Measurements from ENCODE around the gene ZNF511. TPM values are rescaled to one million over a fixed set of nuclear protein-coding genes. Genes with fewer than 3 reads are reported as not detected.

ZNF511 gene
- total RNA-seq, 2 donors from 2014 or later: 34.3 to 44.6 TPM

DNA sequence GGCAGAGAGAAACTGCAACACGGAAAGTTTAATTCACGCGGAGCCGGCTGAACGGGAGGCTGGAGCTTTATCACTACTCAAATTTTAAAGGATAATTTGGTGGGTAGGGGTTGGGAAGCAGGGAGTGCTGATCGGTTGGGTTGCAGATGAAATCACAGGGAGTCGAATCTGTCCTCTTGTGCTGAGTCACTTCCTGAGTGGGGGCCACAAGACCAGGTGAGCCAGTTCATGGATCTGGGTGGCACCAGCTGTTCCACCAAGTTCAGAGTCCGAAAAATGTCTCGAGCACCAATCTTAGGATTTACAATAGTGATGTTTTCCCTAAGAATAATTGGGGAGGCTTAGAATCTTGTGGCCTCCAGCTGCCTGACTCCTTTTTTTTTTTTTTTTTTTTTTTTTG lies 34.8 kb downstream of the ZNF511 start:
- no peak for ATAC-seq
- intact Hi-C loops (cut with DNase I): no loop called here

DNA sequence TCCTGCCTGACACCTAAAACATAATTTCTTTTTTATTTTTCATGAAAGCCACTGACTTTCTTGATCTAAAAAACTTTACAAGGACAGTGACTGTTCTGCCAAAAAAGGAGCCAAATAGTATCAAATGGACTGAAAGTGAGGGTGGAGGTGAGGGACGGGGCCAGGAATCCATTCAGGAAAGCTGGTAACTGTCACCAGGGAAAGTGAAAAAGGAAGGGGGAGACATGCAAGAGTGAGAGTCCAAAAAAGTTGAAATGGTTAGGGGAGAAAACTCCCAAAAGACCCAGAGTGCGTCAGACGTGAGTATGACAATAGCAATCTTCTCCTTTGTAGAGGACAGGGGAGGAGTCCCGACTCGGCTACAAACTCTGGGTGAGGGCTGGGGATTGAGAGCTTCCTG lies 35.5 kb downstream of the ZNF511 start:
- intact Hi-C loops (cut with DNase I): no loop called here
- DNase-seq: no peak

More for the DNA sequence above, 34.8 kb downstream of the ZNF511 start:
- no peak for DNase-seq

DNA sequence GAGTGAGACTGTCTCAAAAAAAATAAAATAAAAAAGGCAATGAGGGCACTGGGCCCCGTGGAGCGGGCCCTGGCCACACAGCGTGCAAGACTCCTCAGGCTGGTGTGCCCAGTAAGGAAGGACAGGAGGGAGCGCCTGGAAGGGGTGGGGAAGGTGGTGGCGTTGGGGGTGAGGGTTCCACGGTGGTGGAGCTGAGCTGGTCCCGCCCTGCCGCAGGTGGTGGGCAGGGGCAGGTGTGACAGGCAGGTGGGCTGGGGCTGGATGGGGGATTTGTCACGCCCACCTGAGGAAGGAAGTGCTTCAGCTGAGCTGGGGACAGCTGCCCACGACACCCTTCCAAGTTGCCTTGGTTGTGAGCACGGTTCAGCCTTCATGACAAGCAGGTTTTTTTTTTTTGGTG lies 37.7 kb downstream of the ZNF511 start:
- DNase-seq (no peak), ATAC-seq (no peak)
- intact Hi-C loops (cut with DNase I): no loop called here

More for the DNA sequence above, 35.5 kb downstream of the ZNF511 start:
- ATAC-seq: no peak

DNA sequence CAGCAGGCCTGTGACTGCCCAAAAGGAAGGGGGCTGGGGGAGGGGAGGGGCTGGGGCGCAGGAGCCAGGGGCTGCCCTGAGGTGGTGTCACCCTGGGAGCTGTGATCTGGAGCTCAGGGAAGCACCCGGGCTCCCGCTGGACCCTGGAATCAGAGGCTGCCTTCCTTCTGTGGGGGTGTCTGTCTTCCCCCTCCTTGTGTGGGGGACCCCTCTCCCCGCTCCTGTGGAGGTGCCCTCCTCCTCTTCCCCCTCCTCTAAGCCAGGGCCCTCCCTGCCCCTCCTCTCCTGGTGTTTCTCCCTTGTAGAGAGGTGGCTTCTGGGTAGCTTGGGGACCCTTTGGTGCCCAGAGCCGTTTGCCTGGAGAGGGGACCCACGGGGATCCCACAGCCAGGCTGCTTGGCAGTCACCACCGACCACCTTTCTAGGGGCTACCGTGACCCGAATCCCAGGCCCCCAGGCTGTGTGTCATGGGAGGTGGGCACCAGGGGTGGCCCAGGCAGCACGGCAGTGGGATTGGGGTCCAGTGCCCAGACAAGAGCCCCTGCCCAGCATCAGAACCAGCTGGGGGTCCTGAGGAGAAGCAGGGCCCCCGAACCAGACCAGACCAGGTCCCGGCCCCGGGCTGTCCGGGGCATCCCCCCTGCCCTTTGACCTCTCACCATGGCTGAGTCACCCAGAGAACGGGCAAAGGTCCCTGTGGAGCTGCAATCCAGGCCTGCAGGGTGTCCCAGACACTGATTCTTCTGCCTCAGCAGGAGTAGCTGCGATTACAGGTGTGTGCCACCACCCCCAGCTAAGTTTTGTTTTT lies 39.2 kb downstream of the ZNF511 start:
- intact Hi-C loops (cut with DNase I): no loop called here
- DNase-seq (no peak), ATAC-seq (no peak)

DNA sequence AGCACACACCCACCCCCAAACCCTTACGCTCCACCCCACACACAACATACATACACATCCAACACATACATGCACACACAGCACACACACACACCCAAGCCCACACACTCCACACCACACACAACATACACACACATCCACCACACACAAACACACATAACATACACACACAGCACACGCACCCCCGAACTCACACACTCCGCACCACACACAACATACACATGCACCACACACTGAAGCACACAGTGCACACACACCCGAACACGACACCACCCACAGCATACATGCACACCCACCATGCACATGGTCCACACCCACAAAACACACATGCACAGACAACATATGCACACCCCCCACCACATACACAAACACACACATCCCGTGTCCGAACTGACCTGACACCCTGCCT lies 40.5 kb downstream of the ZNF511 start:
- DNase-seq: no peak
- intact Hi-C loops (cut with DNase I): no loop called here
- ATAC-seq: no peak

DNA sequence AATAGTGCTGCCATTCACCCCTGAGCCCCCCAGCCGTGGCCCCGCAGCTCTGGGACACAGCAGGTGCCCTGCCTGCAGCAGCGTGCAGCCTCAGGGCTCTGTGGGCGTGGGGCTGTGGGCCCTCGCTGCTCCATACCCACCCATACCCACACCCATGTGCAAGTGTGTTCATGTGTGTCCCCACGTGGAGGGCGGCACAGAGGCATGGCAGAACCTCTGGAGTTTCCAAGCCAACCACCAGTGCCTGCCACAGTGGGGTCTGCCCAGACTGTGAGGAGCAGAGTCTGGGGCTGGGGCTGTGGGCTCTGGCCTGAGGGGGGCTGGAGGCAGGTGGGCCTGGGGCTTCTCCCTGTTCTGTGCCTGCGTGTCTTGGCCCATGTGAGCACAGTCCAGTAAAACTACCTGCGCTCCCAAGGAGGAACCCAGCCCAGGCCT lies 40.9 kb downstream of the ZNF511 start:
- no peak for ATAC-seq
- no peak for DNase-seq
- intact Hi-C loops (cut with DNase I): no loop called here

DNA sequence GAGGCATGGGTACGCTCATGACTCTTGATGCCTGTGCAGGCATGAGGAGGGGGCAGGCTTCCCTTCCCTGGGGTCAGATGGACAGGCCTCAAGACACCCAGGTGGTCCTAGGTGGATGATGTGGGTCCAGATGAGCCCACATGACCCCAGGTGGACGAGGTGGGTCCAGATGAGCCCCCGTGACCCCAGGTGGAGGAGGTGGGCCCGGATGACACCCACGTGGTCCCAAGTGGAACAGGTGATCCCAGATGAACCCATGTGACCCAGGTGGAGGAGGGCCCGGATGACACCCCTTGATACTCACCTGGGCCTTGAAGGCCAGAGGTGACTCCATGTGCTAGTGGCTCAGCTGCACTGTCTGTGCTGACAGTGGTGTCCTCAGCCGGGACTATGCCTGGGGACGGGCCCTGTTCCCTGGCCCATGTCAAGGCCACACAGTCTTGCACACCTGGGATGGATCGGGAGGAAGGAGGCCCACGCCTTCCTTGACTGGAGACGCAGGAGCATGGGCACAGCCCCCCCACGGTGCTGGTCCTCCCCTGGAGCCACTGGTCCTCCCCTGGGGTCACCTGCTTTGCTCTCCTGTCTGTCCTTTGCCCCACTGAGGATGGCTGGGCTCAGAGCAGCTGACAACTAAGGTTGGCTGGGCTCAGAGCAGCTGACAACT lies 41.7 kb downstream of the ZNF511 start:
- intact Hi-C loops (cut with DNase I): no loop called here
- no peak for DNase-seq
- no peak for ATAC-seq

DNA sequence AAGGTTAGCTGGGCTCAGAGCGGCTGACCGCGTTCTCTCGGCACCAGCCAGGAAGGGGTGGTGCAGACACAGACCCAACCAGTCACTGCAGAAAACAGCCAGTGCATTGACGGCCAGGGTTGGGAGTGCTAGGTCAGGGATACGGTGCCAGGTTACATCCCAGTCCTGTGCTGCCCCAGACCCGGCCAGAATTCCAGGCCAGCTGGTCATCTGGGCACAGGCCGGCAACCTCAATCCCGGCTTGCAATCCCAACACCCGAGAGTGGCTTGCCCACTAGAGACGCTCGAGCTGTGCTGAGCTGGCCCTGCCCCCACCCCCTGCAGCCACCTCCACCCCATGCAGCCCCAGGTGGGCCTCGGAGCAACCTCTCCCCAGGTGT lies 42.2 kb downstream of the ZNF511 start:
- ATAC-seq (no peak), DNase-seq (no peak)
- intact Hi-C loops (cut with DNase I): no loop called here

DNA sequence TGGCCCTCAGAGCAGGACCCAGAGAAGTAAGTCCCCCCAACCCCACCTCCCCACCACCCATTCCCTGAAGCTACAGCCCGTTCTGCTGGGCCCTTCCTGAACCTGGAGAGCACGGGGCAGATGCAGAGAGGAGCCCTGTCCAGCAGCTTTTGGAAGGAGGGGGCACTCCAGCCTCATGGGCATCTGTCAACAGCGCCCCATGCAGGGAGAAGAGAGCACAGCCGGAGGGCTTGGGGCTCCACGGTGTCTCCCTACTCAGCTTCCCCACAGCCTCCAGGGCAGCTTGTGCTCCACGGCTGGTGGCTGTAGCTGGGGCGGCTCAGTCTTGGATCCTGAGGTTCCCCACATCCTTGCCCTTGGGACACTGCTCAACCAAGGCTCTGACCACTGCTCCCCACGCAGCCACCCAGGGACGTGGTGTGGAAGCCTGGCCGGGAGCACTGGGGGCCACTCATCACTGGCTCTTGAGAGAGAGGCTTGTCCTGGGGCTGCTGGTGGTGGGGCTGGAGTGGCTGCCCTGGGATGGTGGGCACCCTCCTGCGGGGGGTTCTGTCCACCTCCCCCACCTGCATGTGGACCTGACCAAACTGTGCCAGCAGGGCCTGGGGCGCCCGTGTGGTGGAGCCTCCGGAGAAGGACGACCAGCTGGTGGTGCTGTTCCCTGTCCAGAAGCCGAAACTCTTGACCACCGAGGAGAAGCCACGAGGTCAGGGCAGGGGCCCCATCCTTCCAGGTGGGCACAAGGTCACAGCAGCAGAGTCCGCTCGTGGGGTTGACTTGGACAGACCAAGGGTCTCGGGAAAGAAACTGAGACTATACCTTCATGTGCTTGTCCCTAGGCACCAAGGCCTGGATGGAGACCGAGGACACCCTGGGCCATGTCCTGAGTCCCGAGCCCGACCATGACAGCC lies 42.9 kb downstream of the ZNF511 start:
- DNase-seq (no peak), ATAC-seq (peak in 1 of 2 donors; percentile 5)
- intact Hi-C loops (cut with DNase I): no loop called here

DNA sequence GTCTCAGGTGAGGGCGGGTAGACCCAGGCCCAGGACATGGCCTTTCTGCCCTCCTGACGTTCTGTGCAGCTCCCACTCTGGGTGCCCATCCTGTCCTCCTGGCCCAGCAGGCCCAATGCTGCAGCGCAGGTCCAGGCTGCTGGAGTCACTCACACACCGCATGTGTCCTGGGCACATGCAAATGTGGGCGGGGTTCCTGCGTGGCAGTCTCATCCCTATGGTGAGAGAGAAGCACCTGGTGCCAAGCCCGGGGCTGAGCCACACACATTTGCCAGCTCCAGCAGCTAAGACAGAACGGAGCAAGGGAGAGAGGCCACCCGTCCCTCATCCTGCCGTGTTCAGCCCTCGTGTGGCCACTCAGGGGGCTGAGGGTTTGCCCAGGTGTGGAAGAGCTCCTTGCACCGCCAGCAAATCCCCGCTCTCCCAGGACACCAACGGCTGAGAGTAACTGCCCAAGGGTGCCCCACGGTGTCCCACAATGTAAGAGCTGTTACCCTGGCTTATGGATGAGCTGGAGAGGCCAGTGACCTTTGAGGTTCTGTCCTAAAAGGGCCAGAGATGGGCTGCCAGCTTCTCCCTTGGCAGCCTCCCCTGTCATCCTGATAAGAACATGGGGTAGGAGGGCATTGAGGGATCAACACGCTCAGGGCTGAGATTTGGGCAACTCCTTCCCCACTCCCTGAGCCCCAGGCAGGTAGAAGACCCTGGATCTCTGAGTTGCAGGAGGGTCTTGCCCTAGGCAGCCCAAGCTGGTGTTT lies 44.7 kb downstream of the ZNF511 start:
- intact Hi-C loops (cut with DNase I): no loop called here
- no peak for DNase-seq
- no peak for ATAC-seq

DNA sequence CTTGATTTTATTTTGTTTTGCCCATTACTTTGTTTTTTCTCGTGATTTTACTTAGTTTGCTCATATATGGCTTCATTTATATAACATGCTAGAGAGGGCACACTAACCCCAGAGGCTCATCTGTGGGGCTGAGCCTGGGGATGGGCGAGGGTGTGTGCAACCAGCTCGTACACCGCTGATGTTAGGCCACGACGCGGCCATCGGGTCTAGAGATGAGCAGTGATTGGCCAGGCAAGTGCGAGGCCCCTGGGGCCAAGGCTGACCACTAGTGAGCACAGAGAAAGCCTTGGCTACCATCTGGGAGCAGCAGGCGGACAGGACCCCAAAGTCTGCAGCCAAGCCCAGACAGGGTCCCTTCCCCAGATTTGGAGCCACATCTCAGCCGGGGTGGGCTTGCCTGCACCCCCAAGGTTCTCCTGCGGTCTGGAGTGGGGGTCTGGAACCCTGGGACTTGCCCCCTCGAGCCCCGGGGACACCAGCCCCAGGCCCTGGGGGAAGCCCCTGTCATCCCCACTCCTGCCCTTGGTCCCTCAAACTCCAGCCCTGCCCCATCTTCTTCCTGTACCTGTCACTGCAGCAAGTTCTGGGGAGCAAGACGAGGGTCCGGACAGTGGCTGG lies 45.4 kb downstream of the ZNF511 start:
- no peak for DNase-seq
- no peak for ATAC-seq
- intact Hi-C loops (cut with DNase I): no loop called here

DNA sequence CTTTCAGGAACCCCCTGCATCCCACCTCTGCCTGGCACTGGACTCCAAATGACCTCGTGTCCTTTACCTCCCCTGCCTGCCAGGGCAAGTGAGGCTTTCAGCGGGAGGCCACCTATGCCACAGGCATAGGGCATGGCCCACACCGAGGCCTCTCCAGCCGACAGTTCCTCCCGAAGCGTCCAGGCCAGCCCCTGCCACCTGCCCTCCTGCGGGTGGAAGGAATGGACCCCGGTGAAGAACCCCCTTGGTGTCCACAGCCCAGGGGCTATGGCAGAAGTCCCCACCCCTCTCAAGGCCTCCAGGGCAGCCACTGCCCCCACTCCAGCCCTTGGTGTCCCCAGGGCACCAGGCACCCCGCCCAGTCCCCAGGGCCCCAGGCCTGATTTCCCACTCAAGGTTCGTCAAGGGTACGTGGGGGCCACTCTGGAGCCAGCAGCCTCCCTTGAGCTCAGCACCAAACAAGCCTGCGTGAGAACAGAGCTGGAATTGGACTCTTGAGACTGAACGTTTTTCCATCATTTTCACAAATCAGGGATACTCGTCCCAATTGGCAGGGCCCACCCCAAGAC lies 46.0 kb downstream of the ZNF511 start:
- DNase-seq: no peak
- intact Hi-C loops (cut with DNase I): no loop called here
- no peak for ATAC-seq

DNA sequence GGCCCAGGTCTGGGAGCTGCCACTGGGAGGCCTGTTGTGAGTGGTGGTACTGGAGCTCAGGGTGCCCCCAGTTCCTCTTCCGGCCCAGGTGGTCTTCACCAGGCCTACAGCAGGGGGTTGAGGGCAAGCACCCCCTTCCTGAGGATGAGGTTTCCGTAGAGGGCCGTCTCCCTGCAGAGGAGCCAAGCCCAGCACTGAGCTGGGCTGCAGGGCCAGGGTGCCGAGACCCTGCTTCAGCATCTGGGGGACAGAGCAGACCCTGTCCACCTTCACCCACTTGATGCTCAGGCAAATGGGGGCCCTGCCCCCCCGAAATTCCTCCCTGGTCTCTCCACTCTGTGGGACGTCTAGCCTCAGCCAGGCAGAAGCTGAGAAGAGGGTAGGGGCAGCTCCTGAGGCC lies 46.6 kb downstream of the ZNF511 start:
- ATAC-seq: no peak

DNA sequence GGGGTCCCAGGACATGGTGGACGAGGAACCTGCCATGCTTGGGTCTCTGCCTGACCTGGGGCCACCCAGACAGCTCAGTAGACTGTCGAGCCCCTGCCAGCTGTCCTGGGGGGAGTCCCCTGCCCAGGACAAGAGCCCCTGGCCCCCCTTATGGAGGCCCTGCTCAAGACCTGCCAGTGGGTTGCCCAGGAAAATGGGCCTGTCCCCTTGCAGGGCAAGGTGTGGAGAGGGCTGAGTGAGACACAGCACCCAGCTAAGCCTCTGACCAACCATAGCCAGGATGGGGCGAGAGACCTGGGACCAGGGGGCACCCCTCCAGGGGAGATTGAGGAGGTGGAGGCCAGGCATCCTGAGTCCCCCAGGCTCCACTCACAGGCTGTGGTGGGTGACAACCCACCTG lies 47.3 kb downstream of the ZNF511 start:
- ATAC-seq (no peak), DNase-seq (no peak)
- intact Hi-C loops (cut with DNase I): no loop called here

More for the DNA sequence above, 46.6 kb downstream of the ZNF511 start:
- intact Hi-C loops (cut with DNase I): no loop called here
- DNase-seq: no peak

DNA sequence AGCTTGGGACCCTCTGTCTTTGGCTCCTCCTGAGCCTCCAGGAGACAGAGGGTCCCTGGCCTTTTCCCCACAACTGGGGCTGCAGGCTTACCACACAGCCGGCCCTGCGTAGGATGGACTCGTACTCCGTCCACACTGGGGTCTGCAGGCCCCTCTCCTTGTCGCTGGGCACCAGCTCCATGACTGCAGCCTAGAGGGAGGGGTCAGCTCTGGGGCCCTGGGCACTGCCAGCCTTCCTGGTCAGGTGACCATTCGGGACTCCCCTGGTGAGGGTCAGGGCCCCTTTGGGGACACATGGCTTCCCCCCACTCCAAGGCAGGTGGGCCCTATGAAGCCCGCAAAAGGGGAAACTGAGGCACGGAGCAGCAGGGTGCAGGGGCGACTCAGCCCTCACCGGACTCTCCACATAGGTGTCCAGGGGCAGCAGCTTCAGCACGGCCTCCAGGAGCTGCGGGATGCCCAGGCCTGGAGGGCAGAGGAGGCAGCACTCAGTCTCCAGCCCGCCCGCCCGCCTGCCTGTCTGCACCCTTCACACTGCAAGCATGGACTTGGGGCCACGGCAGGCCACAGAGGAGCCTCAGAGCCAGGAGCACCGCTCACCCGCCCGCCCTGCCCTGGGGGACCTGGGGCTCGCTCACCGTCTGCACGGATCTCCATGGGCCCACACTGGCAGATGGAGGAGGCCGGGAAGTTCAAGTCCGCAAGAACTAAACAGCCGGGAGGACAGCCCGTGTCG lies 48.0 kb downstream of the ZNF511 start:
- intact Hi-C loops (cut with DNase I): no loop called here
- ATAC-seq (peak in 1 of 2 donors; percentile 0), DNase-seq (no peak)

DNA sequence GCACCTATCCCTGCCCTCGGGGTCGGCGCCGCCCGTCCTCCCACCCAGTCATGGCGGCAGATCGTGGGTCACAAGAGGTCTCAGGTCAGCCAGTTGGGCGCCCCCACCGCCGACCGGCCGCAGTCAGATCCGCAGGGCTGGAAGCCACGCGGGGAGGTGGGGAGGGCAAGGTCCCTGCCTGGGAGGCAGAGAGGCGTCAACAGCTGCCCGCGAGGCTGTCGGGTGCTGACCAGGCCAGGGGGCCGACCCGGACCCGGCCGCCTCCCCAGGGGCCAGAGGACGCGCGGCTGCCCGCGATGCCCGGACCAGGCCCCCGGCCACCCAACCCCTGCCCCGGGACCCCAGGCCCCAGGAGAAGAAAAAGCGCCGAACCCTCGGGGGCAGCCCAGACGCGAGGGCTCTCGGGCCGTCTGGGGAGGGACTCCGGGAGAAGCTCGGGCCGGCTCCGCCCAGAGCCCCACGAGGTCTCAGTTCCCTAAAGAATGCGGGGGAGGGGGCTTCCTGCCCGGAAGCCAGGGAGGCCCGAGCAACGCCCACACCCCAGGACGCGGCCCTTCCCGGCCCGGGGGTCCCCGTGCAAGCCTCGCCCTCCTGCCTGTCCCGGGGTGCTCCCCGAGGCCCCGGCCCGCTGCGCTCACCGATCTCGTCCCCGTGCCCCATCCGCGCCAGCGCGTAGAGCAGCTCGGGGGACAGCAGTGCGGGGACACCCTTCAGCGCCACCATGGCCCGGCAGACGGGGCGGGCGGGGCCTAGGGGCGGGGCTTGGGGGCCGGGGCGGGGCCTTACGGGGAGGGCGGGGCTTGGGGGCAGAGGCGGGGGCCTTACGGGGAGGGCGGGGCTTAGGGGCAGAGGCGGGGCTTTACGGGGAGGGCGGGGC lies 48.8 kb downstream of the ZNF511 start, which contains the start of gene FUOM:
TSS of gene FUOM (minus strand) at position 735 of the 877 bp plus-strand sequence. CDS start at position 723, 12 bp downstream.
- intact Hi-C loops (cut with DNase I): no loop called here
- DNase-seq (peak; percentile 73), ATAC-seq (peak; percentile 85 to 87)

All from left cardiac atrium (tissue), 4 donors.